Endothelial cell of umbilical vein (primary cell): Measurements from ENCODE around the gene ZNF888.

Source experiments
- CTCF ChIP-seq, 2 donors: IDR thresholded peaks; 1 replicate in 1 of 2; 2 replicates in 1 of 2; pipeline ENCODE4 v1.5.1; 2011; ENCODE audit warnings: low read length in 2 of 2, mild to moderate bottlenecking in 2 of 2, moderate library complexity in 2 of 2, control low read depth in 1 of 2, inconsistent platforms in 1 of 2, low read depth in 1 of 2; ENCODE audit not compliant: insufficient read depth in 1 of 2; ENCODE audit errors: extremely low read depth in 1 of 2
- EZH2 ChIP-seq: IDR thresholded peaks from 2 replicates; pipeline ENCODE4 v1.6.1; 2012; ENCODE audit warnings: borderline replicate concordance, low read depth, mild to moderate bottlenecking, moderate library complexity, low read length, inconsistent platforms; ENCODE audit not compliant: severe bottlenecking
- FOS ChIP-seq: IDR thresholded peaks from 2 replicates; pipeline ENCODE4 v1.6.1; 2011; ENCODE audit warnings: mild to moderate bottlenecking, low read length, moderate library complexity, borderline replicate concordance; ENCODE audit not compliant: insufficient read depth
- GATA2 ChIP-seq: IDR thresholded peaks from 2 replicates; pipeline ENCODE4 v1.7.0; 2011; ENCODE audit warnings: low read depth, mild to moderate bottlenecking, moderate library complexity, mixed read lengths, low read length; ENCODE audit not compliant: insufficient read length, insufficient read depth
- JUN ChIP-seq: IDR thresholded peaks from 2 replicates; pipeline ENCODE4 v1.6.1; 2011; ENCODE audit warnings: borderline replicate concordance, low read depth; ENCODE audit not compliant: insufficient read length, insufficient read depth
- MYC ChIP-seq: IDR thresholded peaks from one replicate; pipeline ENCODE4 v1.6.1; 2011; ENCODE audit warnings: mild to moderate bottlenecking, low read depth, low read length
- POLR2A ChIP-seq: IDR thresholded peaks from 2 replicates; pipeline ENCODE4 v1.6.1; 2012; ENCODE audit warnings: low read depth, mild to moderate bottlenecking, control low read depth, low read length
- POLR2AphosphoS5 ChIP-seq: IDR thresholded peaks from 2 replicates; pipeline ENCODE4 v1.6.1; 2012; ENCODE audit warnings: low read depth, mild to moderate bottlenecking, control low read depth, low read length, moderate library complexity; ENCODE audit not compliant: insufficient read depth
- TF ChIP-seq, protein P1 (sequence below): IDR thresholded peaks from 2 replicates; pipeline ENCODE4 v1.6.1; 2011; ENCODE audit not compliant: insufficient read depth, insufficient read length

DNA sequence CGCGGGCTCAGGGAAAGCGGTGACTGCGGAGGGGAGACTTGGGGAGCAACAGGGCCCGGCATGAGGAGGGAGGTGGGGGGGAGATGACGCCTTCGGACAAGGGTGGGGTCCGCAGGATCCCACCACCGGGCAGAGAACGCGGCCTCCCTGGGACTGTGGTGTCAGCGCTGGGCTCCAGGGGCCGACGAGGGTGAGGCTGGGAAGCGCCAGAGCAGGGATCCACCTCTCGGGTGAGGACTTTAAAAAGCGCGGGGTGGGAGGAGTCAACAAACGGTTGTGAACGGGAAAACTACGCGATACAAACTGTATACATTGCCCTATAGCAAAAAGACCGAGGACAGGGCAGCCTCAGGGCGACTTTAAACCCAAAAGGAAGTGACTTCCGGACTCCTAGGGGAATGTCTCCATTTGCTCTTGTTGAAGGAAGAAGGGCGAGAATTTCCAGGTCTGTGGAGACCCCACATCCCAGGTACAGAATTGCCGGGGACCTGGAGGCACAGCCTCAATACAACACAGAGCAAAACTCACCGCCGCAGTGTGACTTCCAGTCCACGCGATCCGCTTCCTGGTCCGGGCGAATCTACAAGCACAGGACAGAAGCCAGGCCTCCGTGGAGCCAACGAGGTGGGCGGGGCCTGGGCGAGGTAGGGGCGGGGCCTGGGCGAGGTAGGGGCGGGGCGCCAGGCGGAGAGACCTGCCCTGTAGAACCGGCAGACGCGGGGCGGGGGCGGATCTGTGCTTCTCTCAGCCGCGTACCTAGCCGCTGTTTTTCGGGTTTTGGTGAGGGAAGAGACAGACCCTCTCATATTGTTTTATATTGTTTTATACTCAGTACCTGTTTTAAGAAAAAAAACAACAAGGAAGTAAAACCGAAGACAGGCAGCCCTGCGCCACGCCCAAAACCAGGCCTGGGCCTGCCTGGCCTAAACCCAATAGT, at the start of gene ZNF888:
- TF ChIP-seq, protein P1, sequence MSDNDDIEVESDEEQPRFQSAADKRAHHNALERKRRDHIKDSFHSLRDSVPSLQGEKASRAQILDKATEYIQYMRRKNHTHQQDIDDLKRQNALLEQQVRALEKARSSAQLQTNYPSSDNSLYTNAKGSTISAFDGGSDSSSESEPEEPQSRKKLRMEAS: no peak
- no peak for TF ChIP-seq CTCF (IDR thresholded peaks at IDR 0.05; ENCODE audit: extremely low read depth in 1 of 2, insufficient read depth in 1 of 2, low read depth in 1 of 2, low read length in 2 of 2)
- TF ChIP-seq POLR2A: peak; percentile 77
- TF ChIP-seq EZH2: no peak
- peak; percentile 77 for TF ChIP-seq POLR2AphosphoS5
- TF ChIP-seq FOS: no peak
- no peak for TF ChIP-seq GATA2
- TF ChIP-seq MYC: no peak
- no peak for TF ChIP-seq JUN
